RWPE2 (cell line): Measurements from ENCODE around the gene PXMP2.

Experiments used
- ATAC-seq: fragments of 200-7000 bp; cut with Tn5 transposase; 3 replicates; pipeline ENCODE4 v1.9.1; 2021; ENCODE audit warnings: low read depth
- DNase-seq: peaks from one replicate; pipeline ENCODE4 v3.0.0-alpha.2; 2020; ENCODE audit warnings: low spot score
- H3K27ac ChIP-seq: fragments of 450-650 bp; 2 replicates; pipeline ENCODE4 v1.5.1; 2017; ENCODE audit warnings: mild to moderate bottlenecking; ENCODE audit not compliant: poor library complexity, severe bottlenecking
- H3K27me3 ChIP-seq: fragments of 250-450 bp; sonication (Bioruptor Pico); 2 replicates; pipeline ENCODE4 v1.5.1; 2021; ENCODE audit warnings: mild to moderate bottlenecking, moderate library complexity; ENCODE audit not compliant: insufficient read depth, poor library complexity, severe bottlenecking
- H3K36me3 ChIP-seq: fragments of 250-450 bp; sonication (Bioruptor Pico); 2 replicates; pipeline ENCODE4 v1.5.1; 2020; ENCODE audit warnings: low read depth, mild to moderate bottlenecking, moderate library complexity
- H3K4me1 ChIP-seq: fragments of 250-450 bp; sonication (Bioruptor Pico); 2 replicates; pipeline ENCODE4 v1.5.1; 2021; ENCODE audit warnings: mild to moderate bottlenecking, moderate library complexity; ENCODE audit not compliant: insufficient read depth, poor library complexity, severe bottlenecking
- H3K4me3 ChIP-seq: fragments of 250-450 bp; sonication (Bioruptor Pico); 2 replicates; pipeline ENCODE4 v1.5.1; 2021; ENCODE audit warnings: mild to moderate bottlenecking, moderate library complexity; ENCODE audit not compliant: severe bottlenecking
- H3K9me3 ChIP-seq: fragments of 250-450 bp; sonication (Bioruptor Pico); 2 replicates; pipeline ENCODE4 v1.5.1; 2021; ENCODE audit warnings: mild to moderate bottlenecking, moderate library complexity; ENCODE audit not compliant: severe bottlenecking
- TF ChIP-seq, protein P1 (sequence below): fragments of 450-650 bp; IDR thresholded peaks from one replicate; pipeline ENCODE4 v1.5.1; 2017; ENCODE audit warnings: mild to moderate bottlenecking, moderate library complexity; ENCODE audit not compliant: poor library complexity, severe bottlenecking

The PXMP2 gene

DNA sequence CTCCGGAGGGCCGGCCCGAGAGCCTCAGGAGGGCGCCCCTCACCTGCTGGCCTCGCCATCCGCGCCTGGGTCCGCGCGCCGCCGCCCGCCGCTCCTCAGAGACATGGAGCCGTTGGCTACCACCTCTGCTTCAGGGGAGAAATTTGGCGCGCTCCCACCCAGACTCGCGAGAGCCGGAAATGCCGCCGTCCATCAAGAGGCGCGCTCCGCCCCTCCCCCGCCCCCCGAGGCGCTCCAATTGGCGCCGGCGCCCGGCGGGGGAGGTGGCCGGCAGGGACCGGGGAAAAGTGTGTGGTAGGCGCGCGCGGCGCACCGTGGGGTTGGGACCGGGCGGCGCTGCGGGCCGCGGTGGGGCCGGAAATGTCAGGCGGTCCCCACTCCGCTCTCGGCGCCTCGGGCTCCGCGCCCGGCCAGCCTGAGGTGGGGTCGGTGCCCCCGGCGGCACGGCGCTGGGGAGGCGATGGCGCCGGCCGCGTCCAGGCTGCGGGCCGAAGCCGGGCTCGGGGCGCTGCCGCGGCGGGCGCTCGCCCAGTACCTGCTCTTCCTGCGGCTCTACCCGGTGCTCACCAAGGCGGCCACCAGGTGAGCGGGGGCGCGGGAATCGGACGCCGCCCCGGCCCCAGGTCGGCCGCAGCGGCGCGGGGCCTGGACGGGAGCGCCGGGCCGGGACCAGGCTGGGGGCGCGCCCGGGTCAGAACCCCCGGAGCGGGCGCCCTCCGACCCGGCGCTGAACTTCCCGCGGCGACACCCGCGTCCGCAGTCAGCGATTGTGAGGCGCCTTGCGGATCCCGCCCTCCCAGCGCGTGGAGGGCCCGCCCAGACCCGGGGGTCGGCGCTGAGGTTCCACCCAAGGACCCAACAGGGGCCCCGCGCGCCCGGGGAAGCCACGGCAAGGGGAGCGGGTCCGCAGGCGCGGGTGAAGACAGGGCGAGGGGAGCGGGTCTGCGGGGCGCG lies at the start of gene PXMP2, which contains the start of gene POLE:
TSS of gene PXMP2 (plus strand) at position 377 of the 954 bp plus-strand sequence. CDS start at position 461, 84 bp downstream.
TSS of gene POLE (minus strand) at position 132 of the 954 bp plus-strand sequence. CDS start at position 105, 27 bp downstream.
- ATAC-seq (peak; percentile 94), DNase-seq (peak; percentile 95)
- Histone ChIP-seq H3K27ac (peak within 1 kb of the TSS; percentile 62), H3K36me3 (peaks cover 19% of the 10 kb centered on the region), H3K4me3 (peak within 1 kb of the TSS; percentile 99), H3K27me3 (no peaks in the 10 kb centered on the region), H3K9me3 (no peaks in the 10 kb centered on the region), H3K4me1 (peaks cover 3% of the 10 kb centered on the region)
- TF ChIP-seq, protein P1, sequence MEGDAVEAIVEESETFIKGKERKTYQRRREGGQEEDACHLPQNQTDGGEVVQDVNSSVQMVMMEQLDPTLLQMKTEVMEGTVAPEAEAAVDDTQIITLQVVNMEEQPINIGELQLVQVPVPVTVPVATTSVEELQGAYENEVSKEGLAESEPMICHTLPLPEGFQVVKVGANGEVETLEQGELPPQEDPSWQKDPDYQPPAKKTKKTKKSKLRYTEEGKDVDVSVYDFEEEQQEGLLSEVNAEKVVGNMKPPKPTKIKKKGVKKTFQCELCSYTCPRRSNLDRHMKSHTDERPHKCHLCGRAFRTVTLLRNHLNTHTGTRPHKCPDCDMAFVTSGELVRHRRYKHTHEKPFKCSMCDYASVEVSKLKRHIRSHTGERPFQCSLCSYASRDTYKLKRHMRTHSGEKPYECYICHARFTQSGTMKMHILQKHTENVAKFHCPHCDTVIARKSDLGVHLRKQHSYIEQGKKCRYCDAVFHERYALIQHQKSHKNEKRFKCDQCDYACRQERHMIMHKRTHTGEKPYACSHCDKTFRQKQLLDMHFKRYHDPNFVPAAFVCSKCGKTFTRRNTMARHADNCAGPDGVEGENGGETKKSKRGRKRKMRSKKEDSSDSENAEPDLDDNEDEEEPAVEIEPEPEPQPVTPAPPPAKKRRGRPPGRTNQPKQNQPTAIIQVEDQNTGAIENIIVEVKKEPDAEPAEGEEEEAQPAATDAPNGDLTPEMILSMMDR: peak; percentile 7

DNA sequence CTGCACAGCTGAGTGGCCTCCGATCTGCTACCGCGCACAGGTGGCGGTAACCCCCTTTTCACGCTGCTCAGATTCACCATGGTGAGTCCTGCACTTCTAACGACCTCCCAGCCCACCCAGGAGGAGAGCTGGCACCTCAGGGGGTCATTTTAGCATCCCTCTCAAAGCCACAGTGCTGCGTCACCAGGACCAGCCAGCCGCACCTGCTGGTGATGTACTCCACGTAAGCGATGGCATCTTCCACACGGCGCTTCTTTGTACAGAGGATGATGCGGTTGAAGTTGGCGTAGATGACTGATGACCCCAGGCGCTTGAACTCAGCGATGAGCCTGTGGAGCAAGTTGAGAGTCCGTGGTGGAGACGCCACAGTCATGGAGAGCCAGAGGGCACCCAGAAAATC lies 49.6 kb upstream of the PXMP2 start:
- Histone ChIP-seq H3K36me3 (peaks cover 71% of the 10 kb centered on the region), H3K4me1 (no peaks in the 10 kb centered on the region), H3K27ac (no peak overlapping the region), H3K9me3 (no peaks in the 10 kb centered on the region), H3K4me3 (no peak overlapping the region), H3K27me3 (no peaks in the 10 kb centered on the region)
- ATAC-seq (no peak), DNase-seq (no peak)
- TF ChIP-seq, protein P1: no peak

DNA sequence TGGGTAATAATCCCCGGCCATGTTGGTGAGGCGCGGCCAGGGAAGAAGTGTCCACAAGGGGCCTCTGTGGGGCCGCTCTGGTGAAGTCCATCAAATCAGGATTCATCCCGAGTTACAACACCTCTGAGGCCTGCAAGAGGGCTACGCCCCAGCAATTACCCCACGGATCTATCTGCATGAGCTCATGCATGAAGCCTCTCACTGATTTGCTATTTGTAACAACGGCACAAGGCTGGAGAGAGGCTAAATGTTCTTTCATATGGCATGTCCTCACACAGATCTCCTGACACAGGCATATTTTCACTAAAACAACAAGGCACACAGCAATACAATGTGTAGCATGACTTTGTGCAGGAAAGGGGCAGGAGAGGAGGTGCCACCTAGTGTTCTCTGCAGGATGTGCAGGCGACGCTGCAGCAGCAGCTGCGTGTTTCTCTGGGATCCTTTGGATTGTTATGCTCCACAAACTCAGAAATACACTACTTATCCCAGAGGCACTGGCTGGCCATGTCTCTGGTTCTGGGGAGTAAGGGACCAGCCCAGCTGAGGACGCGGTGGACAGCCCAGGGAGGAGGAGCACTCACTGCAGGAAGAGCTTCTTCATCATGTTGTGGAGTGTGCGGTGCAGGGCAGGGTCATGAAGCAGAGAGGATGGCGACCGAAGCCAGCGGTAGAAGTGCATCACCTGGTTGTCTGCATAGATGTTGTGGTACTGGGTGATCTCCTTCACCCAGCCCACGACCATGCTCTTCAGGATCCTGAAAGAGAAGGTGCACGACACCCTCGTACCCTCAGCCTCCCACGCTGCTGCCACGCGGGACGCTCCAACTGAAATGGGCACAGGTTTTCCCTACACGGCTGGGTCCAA lies 48.6 kb upstream of the PXMP2 start:
- TF ChIP-seq, protein P1: peak; percentile 76
- DNase-seq: no peak
- Histone ChIP-seq H3K27me3 (no peaks in the 10 kb centered on the region), H3K9me3 (no peaks in the 10 kb centered on the region), H3K4me1 (no peaks in the 10 kb centered on the region), H3K27ac (no peak overlapping the region), H3K4me3 (no peak overlapping the region), H3K36me3 (peaks cover 69% of the 10 kb centered on the region)
- ATAC-seq: peak; percentile 52; the same call in 2 of the 3 replicates

DNA sequence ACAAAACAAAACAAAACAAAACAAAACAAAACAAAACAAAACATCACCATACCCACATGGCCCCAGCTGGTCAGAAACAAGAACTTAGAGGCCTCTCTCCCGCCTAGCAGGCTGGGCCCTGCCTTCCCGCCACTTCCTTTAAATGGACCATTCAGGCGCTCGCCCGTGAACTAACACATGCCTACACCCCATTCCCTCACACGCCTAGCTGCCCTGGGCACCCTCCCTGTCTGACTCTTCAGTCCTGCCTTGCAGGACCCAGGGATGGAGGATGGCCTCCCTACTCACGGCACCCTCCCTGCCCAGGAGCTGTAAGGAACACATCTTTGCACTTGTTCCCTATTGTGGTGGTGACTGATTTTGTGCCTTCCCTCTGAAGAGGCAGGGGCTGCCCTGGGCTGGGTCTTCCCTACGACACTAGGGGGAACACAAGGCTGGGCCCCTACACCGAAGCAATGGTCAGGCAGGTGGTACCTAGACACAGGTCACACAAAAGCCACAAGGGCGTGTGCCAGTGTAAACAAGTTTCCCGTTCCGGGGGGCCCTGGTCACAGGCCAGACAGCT lies 47.3 kb upstream of the PXMP2 start:
- TF ChIP-seq, protein P1: no peak
- no peak overlapping the region for H3K4me3 ChIP-seq
- no peak overlapping the region for H3K27ac ChIP-seq
- ATAC-seq (0 out of 3 replicates have a peak, but pooled peaks have one; percentile 7), DNase-seq (no peak)
- H3K27me3 ChIP-seq: no peaks in the 10 kb centered on the region
- H3K4me1 ChIP-seq: no peaks in the 10 kb centered on the region
- H3K9me3 ChIP-seq: no peaks in the 10 kb centered on the region
- H3K36me3 ChIP-seq: peaks cover 64% of the 10 kb centered on the region
